ENCODE results near the gene ATP8A2.
"Not testable (repeated sequence)": the region's sequence is repeated elsewhere in the genome, so short reads cannot be mapped to it uniquely, and the experiment has no call there.

ATP8A2 gene

DNA sequence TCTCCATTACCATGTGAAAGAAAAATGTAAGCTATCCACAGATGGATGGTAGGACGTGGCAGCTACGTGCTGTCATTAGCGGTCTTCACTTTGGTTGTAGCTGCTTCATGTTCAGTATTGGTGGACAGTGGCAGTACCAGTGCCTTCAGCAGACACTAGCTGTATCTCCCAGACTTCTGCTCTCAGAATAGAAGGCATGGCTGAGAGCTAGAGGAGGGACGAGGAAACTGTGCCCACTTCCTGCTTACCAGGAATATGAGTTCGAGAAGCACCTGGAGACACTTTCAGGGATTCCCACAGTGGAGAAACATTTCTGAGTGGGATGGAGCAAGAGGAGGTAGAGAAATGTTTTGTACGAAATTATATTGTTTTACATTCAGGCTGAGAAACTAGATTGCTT lies 686.9 kb downstream of the ATP8A2 start:
- no peak for DNase-seq

GRCh38 chr13:26060357-26060756 lies 688.6 kb downstream of the ATP8A2 start:
- DNase-seq: no peak

- DNase-seq: no peak
Measured at GRCh38 chr13:26061256-26061655, 689.5 kb downstream of the ATP8A2 start.

DNA sequence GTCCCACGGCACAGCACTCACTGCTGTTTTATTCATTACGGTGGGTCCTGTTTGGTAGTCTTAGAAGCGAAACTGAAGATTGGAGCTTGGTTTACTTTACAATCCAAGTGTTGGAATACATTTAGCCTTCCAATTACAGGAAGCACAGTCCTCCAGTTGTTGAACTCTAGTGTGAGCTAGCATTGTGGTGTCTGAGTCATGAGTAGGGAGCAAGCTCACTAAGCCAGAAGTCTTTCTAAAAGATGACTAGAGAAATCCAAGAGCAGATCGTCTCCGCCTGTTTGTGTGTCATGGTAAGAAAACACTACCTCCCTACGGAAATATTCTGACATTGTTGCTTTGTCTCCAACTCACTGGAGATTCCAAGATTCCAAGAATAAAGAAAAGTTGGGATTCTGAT lies 690.2 kb downstream of the ATP8A2 start:
- no peak for DNase-seq

DNA sequence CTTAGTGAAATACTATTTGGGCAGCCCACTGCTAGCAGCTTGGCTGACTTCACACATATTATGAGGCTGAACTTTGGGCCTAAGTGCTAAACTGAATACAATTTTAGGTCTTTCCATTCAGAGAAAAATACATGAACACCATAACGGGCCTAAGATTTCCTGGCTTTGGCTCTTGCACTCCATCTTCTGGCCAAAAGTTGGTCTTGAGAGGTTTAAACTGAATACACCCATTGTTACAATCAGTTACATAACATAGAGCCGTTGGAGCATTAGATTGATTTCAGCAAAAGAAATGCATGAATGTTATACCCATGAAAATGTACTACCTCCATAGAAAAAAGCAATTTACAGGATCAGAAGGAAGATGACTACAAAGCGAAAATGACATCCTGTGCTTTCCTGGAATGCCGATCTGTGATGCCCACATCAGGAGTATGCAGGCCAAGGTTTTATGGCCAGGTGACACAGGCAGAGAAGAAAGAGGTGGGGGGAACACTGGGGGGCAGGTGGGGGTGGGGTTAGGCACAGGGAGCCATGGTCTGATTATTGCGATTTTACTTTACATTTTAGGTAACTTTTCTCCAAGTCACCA lies 691.2 kb downstream of the ATP8A2 start:
- peak; percentile 39 to 56 for DNase-seq

GRCh38 chr13:26066492-26066891 lies 694.7 kb downstream of the ATP8A2 start:
- DNase-seq: not testable (repeated sequence)

DNA sequence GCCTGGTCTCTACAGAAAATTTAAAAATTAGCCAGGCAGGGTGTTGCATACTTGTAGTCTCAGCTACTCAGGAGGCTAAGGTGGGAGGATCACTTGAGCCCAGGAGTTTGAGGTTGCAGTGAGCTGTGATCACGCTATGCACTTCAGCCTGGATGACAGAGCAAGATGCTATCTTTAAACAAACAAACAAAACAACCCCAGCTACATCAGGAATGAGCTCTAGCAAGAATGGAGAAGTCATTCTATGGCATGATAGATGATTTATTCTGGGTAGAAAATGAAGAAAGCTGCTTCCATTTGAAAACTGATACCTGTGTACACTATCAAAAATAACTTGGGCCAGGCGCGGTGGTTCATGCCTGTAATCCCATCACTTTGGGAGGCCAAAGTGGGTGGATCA lies 695.8 kb downstream of the ATP8A2 start:
- DNase-seq: no peak

DNA sequence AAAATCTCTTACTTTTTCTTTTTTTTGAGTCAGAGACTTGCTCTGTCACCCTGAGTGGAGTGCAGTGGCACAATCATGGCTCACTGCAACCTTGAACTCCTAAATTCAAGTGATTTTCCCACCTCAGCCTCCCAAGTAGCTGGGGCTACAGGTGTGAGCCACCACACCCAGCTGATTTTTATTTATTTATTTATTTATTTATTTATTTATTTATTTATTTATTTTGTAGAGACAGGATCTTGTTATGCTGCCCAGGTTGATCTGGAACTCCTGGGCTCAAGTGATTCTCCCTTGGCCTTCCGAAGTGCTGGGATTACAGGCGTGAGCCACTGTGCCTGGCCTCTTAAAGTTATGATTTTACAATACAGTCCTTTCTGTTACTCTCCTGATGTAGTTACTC lies 696.6 kb downstream of the ATP8A2 start:
- DNase-seq: not testable (repeated sequence)

DNA sequence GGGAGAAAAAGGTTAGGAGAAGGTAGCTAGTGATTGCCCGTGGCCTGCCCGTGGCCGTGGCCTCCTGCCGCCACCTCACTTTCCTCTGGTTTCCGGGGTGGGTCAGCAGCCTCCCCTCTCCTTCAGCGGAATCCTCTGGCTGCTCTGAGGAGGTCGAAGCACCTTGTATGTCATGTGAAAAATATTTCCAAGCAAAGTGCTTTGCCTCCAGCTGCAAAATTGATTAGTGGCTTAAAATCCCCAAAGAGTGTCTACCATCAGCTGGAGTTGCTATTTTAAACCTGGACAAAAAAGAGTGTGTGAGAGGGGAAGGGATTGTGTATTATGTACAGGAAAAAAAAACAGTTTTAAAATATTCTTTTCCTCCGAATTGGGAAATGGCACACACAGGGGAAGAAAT lies 697.9 kb downstream of the ATP8A2 start:
- not testable (repeated sequence) for DNase-seq

- DNase-seq: no peak
Measured at GRCh38 chr13:26071691-26072090, 699.9 kb downstream of the ATP8A2 start.

DNA sequence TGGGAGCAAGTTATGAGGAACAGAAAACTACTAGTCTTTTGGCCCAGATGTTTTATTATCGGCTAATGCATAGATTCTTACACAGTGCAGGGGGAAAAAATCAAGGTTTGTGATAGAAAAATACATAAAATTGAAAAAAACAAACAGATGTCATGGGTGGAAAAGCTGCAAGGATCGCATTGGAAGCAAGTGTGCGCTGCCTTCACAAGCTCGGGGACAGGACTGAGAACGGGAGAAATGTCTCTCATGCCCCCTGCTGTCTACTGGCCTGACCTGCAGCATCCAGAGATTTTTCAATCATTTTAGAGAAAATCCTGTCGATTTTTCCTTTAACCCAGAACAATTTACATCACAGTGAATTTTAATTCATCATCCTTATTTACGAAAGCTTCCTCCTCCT lies 700.6 kb downstream of the ATP8A2 start:
- not testable (repeated sequence) for DNase-seq

DNA sequence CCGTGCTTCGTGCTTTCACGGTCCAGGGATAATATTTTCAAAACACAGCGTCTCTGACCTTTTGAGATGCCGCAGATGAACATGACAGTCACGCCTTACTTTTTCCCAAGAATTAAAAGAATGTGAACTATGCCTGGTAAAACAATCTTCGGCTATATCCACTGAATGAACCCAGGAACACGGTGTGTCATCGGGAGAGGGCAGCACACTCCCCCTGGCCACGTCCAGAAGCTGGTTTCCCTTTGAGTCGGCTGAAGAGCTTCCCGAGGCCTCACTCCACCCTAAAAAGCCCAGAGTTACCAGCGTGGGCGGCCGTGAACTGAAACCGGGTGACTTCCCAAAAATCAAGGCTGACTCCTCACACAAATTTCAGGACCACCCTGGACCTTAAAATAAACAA lies 702.9 kb downstream of the ATP8A2 start:
- no peak for DNase-seq
